Mesodermal cell (in vitro differentiated cells): ENCODE measurements around the gene ATXN7L3.

Experiments
- H3K27ac ChIP-seq: 2 replicates; pipeline ENCODE4 v1.7.0; 2013; ENCODE audit warnings: mild to moderate bottlenecking, low read depth, low read length, moderate library complexity; ENCODE audit not compliant: severe bottlenecking
- H3K36me3 ChIP-seq: 2 replicates; pipeline ENCODE4 v1.7.1; 2013; ENCODE audit warnings: mild to moderate bottlenecking, low read length, moderate library complexity; ENCODE audit not compliant: control insufficient read depth, insufficient read depth
- H3K4me1 ChIP-seq: one replicate; pipeline ENCODE4 v1.7.1; 2013; ENCODE audit warnings: mild to moderate bottlenecking, low read length; ENCODE audit not compliant: insufficient read depth, control insufficient read depth, poor library complexity, severe bottlenecking
- H3K4me3 ChIP-seq: 2 replicates; pipeline ENCODE4 v1.7.0; 2013; ENCODE audit warnings: low read length, control low read depth, mild to moderate bottlenecking; ENCODE audit not compliant: insufficient read depth, poor library complexity, severe bottlenecking; ENCODE audit errors: extremely low read depth
- H3K9me3 ChIP-seq: 2 replicates; pipeline ENCODE4 v1.7.1; 2013; ENCODE audit warnings: mild to moderate bottlenecking, low read length, moderate library complexity; ENCODE audit not compliant: control insufficient read depth
- WGBS, 2 experiments: methylation state at CpG; one replicate each; pipeline ENCODE4 v1.1.5; 2013; ENCODE audit warnings: missing lambda C conversion rate in 2 of 2; ENCODE audit not compliant: insufficient coverage in 2 of 2; 5-methylcytosine and 5-hydroxymethylcytosine counted together

The ATXN7L3 gene

DNA sequence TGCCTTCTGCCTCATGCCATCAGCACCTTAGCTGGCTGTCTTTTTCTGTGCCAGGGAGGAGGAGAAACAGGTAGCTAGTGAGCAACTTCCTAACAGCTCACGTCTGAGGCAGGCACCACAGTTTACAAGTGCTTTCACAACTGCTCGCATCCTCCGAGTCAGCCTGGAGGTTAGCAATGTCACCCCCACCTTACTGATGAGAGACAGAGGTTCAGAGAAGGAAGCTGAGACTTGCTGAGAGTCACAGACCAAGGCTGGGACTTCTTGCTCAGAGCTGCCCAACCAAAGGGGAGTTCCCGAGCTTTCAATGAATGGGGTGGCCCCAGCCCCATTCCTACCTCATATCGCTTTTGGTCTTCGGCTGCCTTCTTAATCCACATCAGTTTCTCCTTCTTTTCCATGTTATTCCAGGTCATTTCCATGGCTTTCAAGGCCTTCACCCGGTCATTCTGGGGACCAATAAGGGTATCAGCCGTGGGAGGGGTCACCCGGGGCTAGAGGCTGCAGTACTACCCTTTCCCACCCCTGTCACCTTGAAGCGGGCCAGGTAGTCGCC lies 10.2 kb upstream of the ATXN7L3 start:
- Histone ChIP-seq H3K4me1 (peaks cover 9% of the 10 kb centered on the region), H3K36me3 (peaks cover 72% of the 10 kb centered on the region), H3K9me3 (no peaks in the 10 kb centered on the region), H3K4me3 (no peak overlapping the region), H3K27ac (peak overlapping the region; percentile 29)
- WGBS, 2 experiments, result 81 to 91% methylated on average over 10 to 11 of the region's 11 CpGs

DNA sequence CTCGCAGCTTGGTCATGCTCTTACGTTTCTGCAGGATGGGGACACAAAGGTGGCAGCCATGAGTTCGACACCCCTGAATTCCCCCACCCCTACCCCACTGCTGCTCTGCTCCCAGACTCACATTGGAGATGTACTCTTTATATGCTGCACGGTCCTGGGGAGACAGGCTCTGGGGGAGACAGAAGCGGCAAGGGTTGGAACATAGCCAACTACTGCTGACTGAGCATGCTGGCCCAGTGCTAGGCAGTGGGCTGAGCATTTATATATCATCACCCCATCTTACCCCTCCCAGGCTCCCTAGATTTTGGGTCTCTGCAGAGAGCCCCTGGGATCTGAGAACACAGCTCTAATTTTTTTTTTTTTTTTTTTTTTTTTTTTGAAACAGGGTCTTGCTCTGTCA lies 8.1 kb upstream of the ATXN7L3 start:
- Histone ChIP-seq H3K4me3 (no peak overlapping the region), H3K9me3 (no peaks in the 10 kb centered on the region), H3K36me3 (peaks cover 56% of the 10 kb centered on the region), H3K27ac (no peak overlapping the region), H3K4me1 (peaks cover 9% of the 10 kb centered on the region)
- WGBS, 2 experiments, result 92 to 100% methylated on average over 4 of the region's 5 CpGs

DNA sequence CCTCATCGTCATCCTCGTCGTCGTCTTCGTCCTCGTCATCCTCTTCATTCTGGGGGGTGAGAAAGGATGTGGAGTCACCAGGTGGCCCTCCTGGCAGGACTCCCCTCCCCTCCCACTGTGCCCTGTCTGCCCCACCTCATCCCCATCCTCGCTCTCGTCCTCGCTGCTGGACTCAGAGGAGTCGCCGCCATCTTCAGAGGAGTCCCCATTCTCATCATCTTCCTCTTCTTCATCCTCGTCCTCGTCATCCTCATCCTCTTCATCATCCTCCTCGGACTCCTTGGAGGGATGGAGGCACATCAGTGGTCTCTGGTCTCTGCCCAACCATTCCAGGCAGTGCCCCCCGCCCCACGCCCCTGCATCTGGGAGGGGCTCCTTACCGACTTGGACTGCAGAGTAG lies 7.6 kb upstream of the ATXN7L3 start:
- Histone ChIP-seq H3K4me1 (peaks cover 9% of the 10 kb centered on the region), H3K9me3 (no peaks in the 10 kb centered on the region), H3K4me3 (no peak overlapping the region), H3K36me3 (peaks cover 53% of the 10 kb centered on the region), H3K27ac (no peak overlapping the region)
- WGBS, 2 experiments, result 95 to 96% methylated on average over 10 to 13 of the region's 17 CpGs

DNA sequence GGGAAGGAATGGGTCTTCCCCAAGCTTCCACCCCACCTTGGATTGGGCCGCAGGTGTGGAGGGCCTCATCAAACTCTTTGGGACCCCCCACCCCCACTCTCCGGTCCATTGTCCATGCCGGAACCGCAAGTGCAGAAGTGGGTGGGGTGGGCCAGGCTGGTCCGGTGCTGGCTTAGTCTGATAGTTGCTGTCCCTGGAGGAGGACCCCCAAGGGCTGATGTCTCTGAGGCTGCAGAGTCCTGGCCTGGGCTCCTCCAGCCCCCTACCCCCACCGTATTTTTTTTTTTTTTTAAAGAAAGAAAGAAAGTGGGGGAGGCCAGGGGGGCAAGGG lies 7.1 kb upstream of the ATXN7L3 start:
- Histone ChIP-seq H3K36me3 (peaks cover 48% of the 10 kb centered on the region), H3K9me3 (no peaks in the 10 kb centered on the region), H3K27ac (no peak overlapping the region), H3K4me3 (no peak overlapping the region), H3K4me1 (peaks cover 9% of the 10 kb centered on the region)
- 100% methylated on average over 1 to 4 of the region's 6 CpGs for WGBS, 2 experiments

DNA sequence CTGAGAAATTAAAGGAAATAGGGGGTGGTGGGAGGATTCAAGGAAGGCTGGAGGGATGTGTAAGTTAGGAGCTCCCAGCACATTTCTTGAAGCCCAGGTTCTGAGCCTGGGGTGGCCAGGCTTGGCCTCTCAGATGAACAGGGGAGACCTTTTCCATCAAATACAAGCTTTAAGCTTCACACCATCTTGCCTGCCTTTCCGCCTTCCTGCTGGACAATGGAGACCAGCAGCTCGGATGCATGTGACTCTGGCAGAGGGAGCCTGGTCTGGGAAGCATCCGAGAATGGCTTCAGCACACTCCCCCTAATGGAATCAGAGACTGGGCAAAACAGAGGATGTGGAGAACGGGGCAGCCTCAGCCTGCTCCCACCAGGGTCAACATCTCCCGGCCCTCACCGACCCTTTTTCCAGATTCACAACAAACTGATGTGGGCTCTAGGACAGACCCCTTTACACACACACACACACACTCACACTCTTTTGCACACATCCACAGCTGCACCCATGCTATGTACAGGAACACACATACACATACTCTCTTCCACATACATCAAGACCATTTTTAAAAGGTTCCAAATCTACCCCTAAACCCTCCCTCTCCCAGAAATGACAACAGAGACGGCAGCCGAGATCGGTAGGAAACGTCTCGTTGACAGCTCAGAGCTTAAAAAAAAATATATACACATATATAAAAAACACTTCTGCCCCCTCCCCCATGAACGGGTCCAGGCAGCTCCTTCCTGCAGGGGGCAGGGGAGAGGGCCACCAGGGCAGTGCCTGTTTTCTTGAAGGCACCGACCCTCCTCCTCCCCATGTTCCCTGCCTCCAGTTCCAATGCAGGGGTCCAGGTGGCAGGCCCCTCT lies 6.5 kb upstream of the ATXN7L3 start:
- WGBS, 2 experiments, result 85 to 89% methylated on average over 8 to 11 of the region's 13 CpGs
- H3K36me3 ChIP-seq, result peaks cover 42% of the 10 kb centered on the region
- H3K4me3 ChIP-seq, result no peak overlapping the region
- H3K4me1 ChIP-seq, result peaks cover 9% of the 10 kb centered on the region
- H3K9me3 ChIP-seq, result no peaks in the 10 kb centered on the region
- peak overlapping the region; percentile 16 for H3K27ac ChIP-seq

DNA sequence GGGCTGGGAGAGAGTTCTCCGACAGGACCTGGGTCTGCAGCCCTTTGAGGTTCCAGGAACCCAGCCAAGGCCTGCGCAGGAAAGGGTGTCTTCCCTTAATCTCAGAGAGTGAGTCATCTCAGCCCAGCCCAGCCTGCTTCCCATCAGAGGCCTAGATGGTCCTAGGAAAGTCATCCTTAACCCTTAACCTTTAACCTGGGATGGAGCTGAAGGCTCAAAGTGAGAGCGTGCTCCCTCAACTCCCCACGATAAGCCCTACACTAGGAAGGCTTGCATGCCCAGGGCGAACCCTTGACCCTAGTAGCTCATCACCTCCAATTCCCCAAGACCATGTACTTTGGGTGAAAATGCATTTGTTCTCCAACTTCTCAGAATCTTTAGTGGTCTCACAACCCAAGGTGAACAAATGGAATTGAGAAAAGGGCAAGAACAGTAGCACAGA lies 4.8 kb upstream of the ATXN7L3 start:
- H3K4me1 ChIP-seq, result peaks cover 9% of the 10 kb centered on the region
- no peak overlapping the region for H3K27ac ChIP-seq
- 93 to 100% methylated on average over 2 to 3 of the region's 5 CpGs for WGBS, 2 experiments
- H3K4me3 ChIP-seq, result no peak overlapping the region
- H3K9me3 ChIP-seq, result no peaks in the 10 kb centered on the region
- H3K36me3 ChIP-seq, result peaks cover 30% of the 10 kb centered on the region

DNA sequence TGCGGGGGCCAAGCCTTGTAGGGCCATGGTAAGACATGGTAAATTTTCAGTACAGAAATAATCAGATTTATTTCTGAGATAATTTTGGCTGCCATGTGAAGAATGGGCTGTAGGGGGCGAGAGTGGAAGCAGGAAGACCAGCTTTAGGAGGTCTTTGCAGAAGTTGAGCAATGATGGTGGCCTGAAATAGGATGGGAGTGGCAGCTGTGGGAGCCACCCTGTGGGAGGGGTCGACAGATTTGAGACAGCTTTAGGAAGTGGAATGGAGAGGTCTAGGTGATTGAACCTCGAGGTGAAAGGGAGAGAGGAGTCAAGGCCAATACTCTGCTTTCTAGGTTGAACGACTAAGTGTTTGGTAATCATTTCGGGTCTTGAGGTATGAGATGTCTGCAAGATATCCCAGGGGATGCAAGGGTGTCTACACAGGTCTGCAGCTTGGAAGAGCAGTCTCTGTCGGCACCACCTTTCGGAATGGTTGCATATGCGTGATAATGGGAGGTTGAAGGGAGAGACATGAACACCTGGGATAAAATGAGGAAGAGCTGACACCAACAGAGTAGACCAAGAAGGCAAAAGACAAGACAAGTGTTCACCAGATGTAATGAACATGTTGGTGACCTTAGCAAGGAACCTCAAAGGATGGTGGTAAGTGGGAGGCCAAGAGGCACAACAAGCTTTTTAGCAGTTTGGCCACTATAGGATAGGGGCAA lies 4.2 kb upstream of the ATXN7L3 start:
- Histone ChIP-seq H3K36me3 (peaks cover 24% of the 10 kb centered on the region), H3K27ac (no peak overlapping the region), H3K4me3 (no peak overlapping the region), H3K9me3 (no peaks in the 10 kb centered on the region), H3K4me1 (peaks cover 9% of the 10 kb centered on the region)
- 63% methylated on average over 9 of the region's 9 CpGs for WGBS, 2 experiments

DNA sequence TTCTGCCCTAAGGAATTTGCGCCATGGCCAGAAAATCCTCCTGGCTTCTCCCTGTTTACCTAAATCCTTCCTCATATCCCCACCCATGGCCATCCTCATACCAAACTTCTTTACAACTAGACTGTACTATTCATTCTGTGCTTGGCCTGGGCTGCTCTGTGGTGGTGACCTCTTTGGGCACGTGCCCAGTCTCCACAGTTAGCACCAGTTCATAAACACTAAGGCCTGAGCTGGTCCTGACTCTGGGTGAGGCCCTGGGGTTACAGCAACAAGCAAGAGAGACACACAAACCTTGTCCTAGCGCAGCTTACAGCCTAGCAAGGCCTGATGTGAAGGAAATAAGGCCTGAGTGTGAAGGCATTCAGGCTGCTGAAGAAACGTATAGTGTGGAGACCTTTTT lies 3.1 kb upstream of the ATXN7L3 start:
- Histone ChIP-seq H3K36me3 (peaks cover 16% of the 10 kb centered on the region), H3K4me3 (no peak overlapping the region), H3K4me1 (peaks cover 11% of the 10 kb centered on the region), H3K27ac (no peak overlapping the region), H3K9me3 (no peaks in the 10 kb centered on the region)
- 89 to 93% methylated on average over 4 of the region's 4 CpGs for WGBS, 2 experiments

DNA sequence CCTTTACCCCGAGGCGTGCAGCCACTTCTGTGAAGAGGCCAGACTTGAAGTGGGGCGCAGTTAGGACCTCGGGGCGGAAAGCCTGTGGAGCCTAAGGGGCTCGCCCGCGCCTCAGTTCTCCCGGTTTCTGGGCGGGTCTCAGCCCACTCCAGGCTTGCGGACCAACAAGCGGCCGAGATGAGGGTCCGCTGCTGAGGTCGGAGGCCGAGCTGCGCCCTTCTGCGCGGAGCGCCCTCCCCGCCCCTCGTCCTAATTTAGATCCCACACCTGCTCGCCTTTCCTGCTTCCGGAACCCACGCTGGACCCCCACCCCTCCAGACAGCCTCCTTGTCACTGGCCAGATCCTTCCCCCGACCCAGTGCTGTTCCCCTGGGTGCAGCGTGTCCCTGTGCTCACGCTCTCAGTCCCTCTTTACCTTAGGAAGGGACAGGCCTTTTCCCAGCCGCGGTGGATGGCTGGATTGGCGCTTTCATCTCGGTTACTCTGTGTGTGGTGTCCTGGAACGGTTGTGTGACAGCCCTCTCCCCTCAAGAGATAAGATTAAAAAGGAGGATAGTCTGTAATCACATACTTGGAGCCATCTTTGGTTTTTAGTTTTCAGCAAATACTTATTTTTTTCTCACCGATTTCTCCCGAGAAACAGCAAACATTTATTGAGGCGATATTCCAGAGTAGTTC lies 933 bp upstream of the ATXN7L3 start:
- Histone ChIP-seq H3K4me3 (peak overlapping the region; percentile 73), H3K27ac (peak overlapping the region; percentile 92), H3K9me3 (no peaks in the 10 kb centered on the region), H3K36me3 (peaks cover 20% of the 10 kb centered on the region), H3K4me1 (peaks cover 17% of the 10 kb centered on the region)
- 10 to 19% methylated on average over 16 to 31 of the region's 36 CpGs for WGBS, 2 experiments

DNA sequence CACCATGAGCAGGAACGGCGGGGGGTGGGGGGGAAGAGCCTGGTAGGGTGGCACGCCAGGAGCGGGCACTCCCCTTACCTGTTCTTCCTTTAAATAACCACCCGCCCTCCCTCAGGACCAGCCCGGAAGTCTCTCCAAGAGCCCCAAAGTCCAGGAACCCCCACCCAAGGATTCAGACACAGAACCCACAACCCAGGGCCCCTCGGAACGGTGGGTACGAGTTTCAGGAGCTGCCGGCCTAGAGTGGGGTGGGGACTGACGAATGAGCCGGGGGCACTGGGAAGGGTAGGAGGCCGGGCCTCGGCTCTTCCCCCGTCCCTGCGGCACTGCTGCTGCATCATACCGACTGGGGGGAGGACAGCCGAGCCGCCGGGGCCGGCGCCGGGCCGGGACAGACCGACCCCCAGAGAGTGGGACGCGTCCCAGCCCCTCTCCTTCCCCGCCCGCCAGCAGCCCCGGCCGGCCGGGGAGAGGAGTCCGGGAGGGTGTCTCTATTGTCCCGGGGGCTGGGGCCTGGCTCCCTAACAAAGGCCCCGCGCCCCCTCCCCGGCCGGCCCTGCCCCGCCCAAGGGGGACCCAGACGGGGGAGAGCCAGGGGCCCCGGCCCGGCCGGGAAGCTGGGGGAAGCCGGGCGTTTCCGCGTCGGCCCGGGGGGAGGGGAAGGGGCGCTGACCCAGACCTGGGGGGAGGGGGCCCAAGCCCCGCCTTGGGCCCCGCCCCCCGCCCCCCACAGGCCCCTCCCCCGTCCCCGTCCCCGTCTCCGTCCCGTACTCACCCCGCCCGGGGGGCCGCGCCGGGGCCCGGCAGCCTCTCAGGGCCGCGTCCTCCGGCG lies 747 bp downstream of the ATXN7L3 start:
- no peaks in the 10 kb centered on the region for H3K9me3 ChIP-seq
- WGBS, 2 experiments, result 0 to 1% methylated on average over 20 to 32 of the region's 68 CpGs
- H3K4me1 ChIP-seq, result peaks cover 20% of the 10 kb centered on the region
- H3K36me3 ChIP-seq, result peaks cover 37% of the 10 kb centered on the region
- peak overlapping the region; percentile 92 for H3K27ac ChIP-seq
- H3K4me3 ChIP-seq, result peak overlapping the region; percentile 73
